GM23338 (cell line): ENCODE results near the gene FRY.

ENCODE experiments used
- CREB1 ChIP-seq: fragments of 250-450 bp; sonication (Bioruptor Pico); IDR thresholded peaks from 2 replicates; pipeline ENCODE4 v1.5.0; 2020; ENCODE audit warnings: low read depth, mild to moderate bottlenecking, moderate library complexity
- CTCF ChIP-seq, 2 experiments: fragments of 200-600 bp in 1 of 2; sonication (generic) in 1 of 2; conservative IDR thresholded peaks; 2 replicates each; pipeline versions ENCODE4 v1.5.1 to v1.6.1; 2016 to 2017; ENCODE audit warnings: antibody characterized with exemption in 2 of 2, low read depth in 2 of 2, mild to moderate bottlenecking in 2 of 2, moderate library complexity in 1 of 2
- EZH2 ChIP-seq: fragments of 200-600 bp; sonication (generic); IDR thresholded peaks from one replicate; pipeline ENCODE4 v1.8.0; 2017; ENCODE audit warnings: antibody characterized with exemption, mild to moderate bottlenecking, low read depth; ENCODE audit not compliant: unreplicated experiment
- EZH2phosphoT487 ChIP-seq: fragments of 200-600 bp; sonication (generic); IDR thresholded peaks from one replicate; pipeline ENCODE4 v1.8.1; 2018; ENCODE audit warnings: antibody characterized with exemption; ENCODE audit not compliant: unreplicated experiment
- NANOG ChIP-seq: IDR thresholded peaks from 2 replicates; pipeline ENCODE4 v1.6.1; 2016; ENCODE audit warnings: antibody characterized with exemption, borderline replicate concordance
- POLR2AphosphoS5 ChIP-seq: IDR thresholded peaks from 2 replicates; pipeline ENCODE4 v1.6.1; 2016; ENCODE audit warnings: antibody characterized with exemption, low read depth
- REST ChIP-seq: IDR thresholded peaks from one replicate; pipeline ENCODE4 v1.6.1; 2018; ENCODE audit warnings: antibody characterized with exemption; ENCODE audit not compliant: unreplicated experiment
- STAT1 ChIP-seq: IDR thresholded peaks from one replicate; pipeline ENCODE4 v1.6.1; 2016; ENCODE audit warnings: antibody characterized with exemption; ENCODE audit not compliant: unreplicated experiment
- ZNF462 ChIP-seq: fragments of 250-450 bp; sonication (Bioruptor Pico); IDR thresholded peaks from 2 replicates; pipeline ENCODE4 v1.5.0; 2020; ENCODE audit warnings: mild to moderate bottlenecking, moderate library complexity

GRCh38 chr13:32059511-32059984 is 28.0 kb downstream of the FRY start:
- TF ChIP-seq CTCF (conservative IDR thresholded peaks at IDR 0.05; ENCODE audit: low read depth in 2 of 2) (no peak), EZH2phosphoT487 (no peak), EZH2 (no peak), REST (no peak), POLR2AphosphoS5 (no peak), ZNF462 (CRISPR knock-in tag) (no peak), NANOG (no peak), STAT1 (no peak), CREB1 (CRISPR knock-in tag) (no peak)
